Astrocyte of the cerebellum (primary cell): ENCODE measurements around the gene TMEM178A.
"Not testable (repeated sequence)": the region's sequence is repeated elsewhere in the genome, so short reads cannot be mapped to it uniquely, and the experiment has no call there.

Source experiments
- DNase-seq: peaks from one replicate; pipeline ENCODE4 v3.0.0-alpha.2; 2011; ENCODE audit warnings: low read depth
- H3K4me3 ChIP-seq: 2 replicates; pipeline ENCODE4 v1.5.1; 2011; ENCODE audit warnings: mild to moderate bottlenecking, low read depth, low read length, moderate library complexity
- in situ Hi-C: cut with HindIII; loops from 2 replicates; pipeline ENCODE4 v1.10.0; 2017; ENCODE audit warnings: low sequenced_read_pairs
- TF ChIP-seq, protein P1 (sequence below): IDR thresholded peaks from 2 replicates; pipeline ENCODE4 v1.5.1; 2012; ENCODE audit warnings: low read length, low read depth, moderate library complexity, mild to moderate bottlenecking; ENCODE audit errors: missing control alignments

Gene TMEM178A

DNA sequence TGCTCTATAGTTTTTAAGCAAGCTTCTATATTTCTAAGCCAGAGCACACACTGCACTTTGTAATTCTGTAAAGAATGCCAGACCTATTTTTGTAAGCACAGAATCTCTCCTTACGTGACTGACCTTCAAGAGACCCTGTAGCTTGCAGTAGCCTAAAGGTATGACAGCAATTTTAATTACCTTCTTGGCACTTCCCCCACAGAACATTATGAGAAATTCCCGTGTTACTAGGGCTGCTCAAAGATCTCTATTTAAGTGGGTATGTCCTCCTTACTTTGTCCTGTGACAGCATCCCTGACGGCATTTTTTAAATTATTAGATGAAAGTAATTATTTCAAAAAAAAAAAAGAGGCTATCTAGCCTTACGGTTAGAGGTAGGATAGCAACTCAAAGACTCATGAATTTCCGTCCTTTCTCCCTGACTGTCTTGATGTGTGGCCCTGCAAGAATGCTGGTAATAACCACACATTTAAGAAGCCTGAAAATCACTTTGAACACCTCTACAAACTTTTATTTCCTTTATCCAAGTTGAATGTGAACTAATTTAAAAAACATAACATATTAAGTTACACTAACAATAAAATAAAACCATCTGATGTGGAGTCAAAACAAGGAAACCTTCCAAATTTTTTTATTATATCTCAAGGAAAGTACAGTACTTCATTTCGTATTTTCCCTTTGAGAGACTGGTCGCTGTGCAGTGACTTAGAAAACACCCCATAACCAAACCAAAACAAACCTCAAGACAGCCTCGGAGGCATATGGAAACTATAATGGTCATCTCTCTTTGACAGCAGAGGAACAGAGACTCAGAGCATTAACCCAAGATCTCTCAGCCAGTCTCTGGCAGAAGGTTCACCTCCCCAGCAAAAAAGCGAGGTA is 58.5 kb downstream of the TMEM178A start:
- TF ChIP-seq, protein P1, sequence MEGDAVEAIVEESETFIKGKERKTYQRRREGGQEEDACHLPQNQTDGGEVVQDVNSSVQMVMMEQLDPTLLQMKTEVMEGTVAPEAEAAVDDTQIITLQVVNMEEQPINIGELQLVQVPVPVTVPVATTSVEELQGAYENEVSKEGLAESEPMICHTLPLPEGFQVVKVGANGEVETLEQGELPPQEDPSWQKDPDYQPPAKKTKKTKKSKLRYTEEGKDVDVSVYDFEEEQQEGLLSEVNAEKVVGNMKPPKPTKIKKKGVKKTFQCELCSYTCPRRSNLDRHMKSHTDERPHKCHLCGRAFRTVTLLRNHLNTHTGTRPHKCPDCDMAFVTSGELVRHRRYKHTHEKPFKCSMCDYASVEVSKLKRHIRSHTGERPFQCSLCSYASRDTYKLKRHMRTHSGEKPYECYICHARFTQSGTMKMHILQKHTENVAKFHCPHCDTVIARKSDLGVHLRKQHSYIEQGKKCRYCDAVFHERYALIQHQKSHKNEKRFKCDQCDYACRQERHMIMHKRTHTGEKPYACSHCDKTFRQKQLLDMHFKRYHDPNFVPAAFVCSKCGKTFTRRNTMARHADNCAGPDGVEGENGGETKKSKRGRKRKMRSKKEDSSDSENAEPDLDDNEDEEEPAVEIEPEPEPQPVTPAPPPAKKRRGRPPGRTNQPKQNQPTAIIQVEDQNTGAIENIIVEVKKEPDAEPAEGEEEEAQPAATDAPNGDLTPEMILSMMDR = no peak
- no peak overlapping the region for H3K4me3 ChIP-seq
- no peak for DNase-seq
- in situ Hi-C loops = no loop called here

GRCh38 chr2:39724828-39725144 is 59.1 kb downstream of the TMEM178A start:
- TF ChIP-seq, protein P1 = no peak
- in situ Hi-C loops = no loop called here

DNA sequence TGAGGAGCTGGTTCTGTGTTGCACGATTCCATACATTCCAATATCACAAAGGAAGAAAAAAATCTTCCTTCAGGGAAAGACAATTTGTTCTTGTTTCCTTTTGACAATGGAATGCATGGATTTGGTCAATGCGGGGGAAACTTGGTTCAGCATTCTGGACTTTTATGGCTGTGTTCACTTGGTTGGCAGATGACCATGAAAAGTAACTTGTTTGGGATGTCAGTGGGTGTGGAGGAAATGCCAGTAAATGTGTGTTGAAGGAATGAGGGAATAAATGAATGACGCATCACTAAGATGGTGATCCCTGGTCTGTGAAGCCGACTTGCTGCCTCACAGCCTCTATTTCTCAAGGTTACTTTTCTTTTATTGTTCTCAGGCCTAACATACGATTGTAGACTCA is 59.7 kb downstream of the TMEM178A start:
- in situ Hi-C loops = no loop called here

More at GRCh38 chr2:39724828-39725144, 59.1 kb downstream of the TMEM178A start:
- DNase-seq = no peak
- H3K4me3 ChIP-seq = no peak overlapping the region

DNA sequence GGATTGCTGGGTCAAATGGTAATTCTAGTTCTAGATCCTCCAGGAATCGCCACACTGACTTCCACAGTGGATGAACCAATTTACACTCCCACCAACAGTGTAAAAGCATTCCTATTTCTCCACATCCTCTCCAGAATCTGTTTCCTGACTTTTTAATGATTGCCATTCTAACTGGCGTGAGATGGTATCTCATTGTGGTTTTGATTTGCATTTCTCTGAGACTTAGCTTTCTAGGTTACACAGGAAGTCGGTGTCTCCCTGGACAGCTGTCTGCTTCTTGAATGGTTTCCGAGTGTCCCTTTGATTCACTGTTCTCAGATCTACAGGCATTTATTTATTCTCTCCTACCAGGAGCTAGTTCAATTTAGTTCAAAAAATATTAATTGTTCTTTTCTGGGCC is 62.4 kb downstream of the TMEM178A start:
- in situ Hi-C loops, H3K4me3 ChIP-seq, DNase-seq: not testable (repeated sequence)

More for the DNA sequence above, 59.7 kb downstream of the TMEM178A start:
- TF ChIP-seq, protein P1 = no peak
- DNase-seq = no peak
- H3K4me3 ChIP-seq = no peak overlapping the region

GRCh38 chr2:39728941-39729351 is 63.2 kb downstream of the TMEM178A start:
- TF ChIP-seq, protein P1 = peak; percentile 68
- H3K4me3 ChIP-seq = no peak overlapping the region
- in situ Hi-C loops = no loop called here
- no peak for DNase-seq

DNA sequence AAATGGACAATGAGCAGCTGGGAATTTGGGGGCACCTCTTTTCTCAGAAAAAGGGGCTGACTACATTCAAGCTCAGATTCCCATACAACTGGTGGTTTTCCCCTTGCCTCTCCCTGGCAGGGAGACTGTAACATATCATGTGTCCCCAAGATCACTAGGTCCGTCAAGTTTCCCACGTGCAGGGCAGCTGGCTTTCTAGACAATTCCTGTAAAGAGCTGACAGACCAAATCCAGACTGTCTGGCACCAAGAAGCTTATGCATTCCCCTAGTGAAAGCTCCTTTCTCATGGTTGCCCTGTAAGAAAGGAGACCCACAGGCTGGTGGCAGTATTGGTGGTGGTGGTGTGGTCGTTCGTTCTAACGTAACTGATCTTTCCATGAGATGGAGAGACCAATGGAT is 64.6 kb downstream of the TMEM178A start:
- TF ChIP-seq, protein P1 = no peak
- DNase-seq = no peak
- no peak overlapping the region for H3K4me3 ChIP-seq
- in situ Hi-C loops = no loop called here

DNA sequence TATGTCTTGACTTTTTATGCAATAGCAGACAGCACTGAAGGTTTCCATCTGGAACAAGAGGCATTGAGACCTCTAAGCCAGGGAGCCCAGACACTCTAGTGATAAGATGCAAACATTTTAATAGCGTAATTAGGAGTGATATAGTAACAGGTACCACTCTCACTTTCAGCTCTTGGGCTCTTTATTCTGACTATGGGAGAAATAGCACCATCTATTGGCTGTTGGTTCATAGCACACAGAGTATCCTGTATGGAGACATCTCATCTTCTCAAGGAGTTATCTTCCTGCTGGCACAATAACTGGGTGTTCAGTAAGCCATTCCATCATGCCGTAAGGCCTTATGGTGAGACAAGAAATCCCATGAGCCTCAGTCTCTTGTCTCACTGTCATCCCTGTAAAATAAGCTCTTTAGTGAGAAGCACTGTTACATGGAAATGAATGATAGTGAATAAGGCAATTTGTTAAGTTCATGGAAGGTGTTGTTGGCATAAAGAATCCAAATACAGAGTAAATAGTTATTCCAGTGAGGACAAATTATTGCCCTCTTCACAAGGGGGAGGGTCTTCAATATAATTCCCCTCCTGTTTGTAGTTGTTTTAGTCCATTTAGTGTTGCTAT is 65.1 kb downstream of the TMEM178A start:
- TF ChIP-seq, protein P1 = peak; percentile 59
- DNase-seq = no peak
- in situ Hi-C loops = no loop called here
- no peak overlapping the region for H3K4me3 ChIP-seq
